ENCODE results near the gene COASY.
"Not testable (repeated sequence)": the region's sequence is repeated elsewhere in the genome, so short reads cannot be mapped to it uniquely, and the experiment has no call there.

COASY gene

GRCh38 chr17:42555122-42555622, 6.8 kb upstream of the COASY start:
- H3K36me3 ChIP-seq (ENCODE audit: control insufficient read depth in 1 of 2, insufficient read depth in 2 of 2, low read length in 2 of 2) = peaks cover 0 to 5% of the 10 kb centered on the region in 2 donors

GRCh38 chr17:42555961-42556617, 5.9 kb upstream of the COASY start:
- not testable (repeated sequence) for H3K9me3 ChIP-seq (ENCODE audit: control insufficient read depth in 1 of 2, low read length in 2 of 2); H3K27ac ChIP-seq (ENCODE audit: low read length); H3K4me3 ChIP-seq (ENCODE audit: low read depth in 1 of 2, low read length in 2 of 2); H3K27me3 ChIP-seq (ENCODE audit: low read depth, low read length); H3K36me3 ChIP-seq (ENCODE audit: control insufficient read depth in 1 of 2, insufficient read depth in 2 of 2, low read length in 2 of 2)
- peaks cover 0 to 20% of the 10 kb centered on the region in 2 donors for H3K4me1 ChIP-seq (ENCODE audit: control insufficient read depth in 1 of 2, insufficient read depth in 2 of 2, low read length in 2 of 2)

More at GRCh38 chr17:42555122-42555622, 6.8 kb upstream of the COASY start:
- H3K27me3 ChIP-seq (ENCODE audit: low read depth, low read length) = no peaks in the 10 kb centered on the region
- peak overlapping the region; percentile 63 to 82 for H3K4me3 ChIP-seq (ENCODE audit: low read depth in 1 of 2, low read length in 2 of 2)
- H3K27ac ChIP-seq (ENCODE audit: low read length) = peak overlapping the region; percentile 86
- no peaks in the 10 kb centered on the region for H3K9me3 ChIP-seq (ENCODE audit: control insufficient read depth in 1 of 2, low read length in 2 of 2)
- H3K4me1 ChIP-seq (ENCODE audit: control insufficient read depth in 1 of 2, insufficient read depth in 2 of 2, low read length in 2 of 2) = peaks cover 0 to 20% of the 10 kb centered on the region in 2 donors

GRCh38 chr17:42559075-42559474, 2.9 kb upstream of the COASY start:
- H3K27me3 ChIP-seq (ENCODE audit: low read depth, low read length) = no peaks in the 10 kb centered on the region
- peaks cover 13 to 29% of the 10 kb centered on the region in 2 donors for H3K4me1 ChIP-seq (ENCODE audit: control insufficient read depth in 1 of 2, insufficient read depth in 2 of 2, low read length in 2 of 2)
- H3K36me3 ChIP-seq (ENCODE audit: control insufficient read depth in 1 of 2, insufficient read depth in 2 of 2, low read length in 2 of 2) = peaks cover 0 to 5% of the 10 kb centered on the region in 2 donors
- no peak overlapping the region for H3K27ac ChIP-seq (ENCODE audit: low read length)
- H3K4me3 ChIP-seq (ENCODE audit: low read depth in 1 of 2, low read length in 2 of 2) = no peak overlapping the region
- H3K9me3 ChIP-seq (ENCODE audit: control insufficient read depth in 1 of 2, low read length in 2 of 2) = no peaks in the 10 kb centered on the region

- H3K27me3 ChIP-seq (ENCODE audit: low read depth, low read length) = no peaks in the 10 kb centered on the region
- H3K4me3 ChIP-seq (ENCODE audit: low read depth in 1 of 2, low read length in 2 of 2) = no peak overlapping the region
- H3K9me3 ChIP-seq (ENCODE audit: control insufficient read depth in 1 of 2, low read length in 2 of 2) = no peaks in the 10 kb centered on the region
- H3K4me1 ChIP-seq (ENCODE audit: control insufficient read depth in 1 of 2, insufficient read depth in 2 of 2, low read length in 2 of 2) = peaks cover 13 to 26% of the 10 kb centered on the region in 2 donors
- peaks cover 10 to 16% of the 10 kb centered on the region in 2 donors for H3K36me3 ChIP-seq (ENCODE audit: control insufficient read depth in 1 of 2, insufficient read depth in 2 of 2, low read length in 2 of 2)
- no peak overlapping the region for H3K27ac ChIP-seq (ENCODE audit: low read length)
These were observed 1.7 kb upstream of the COASY start for GRCh38 chr17:42560246-42560645.

- peak overlapping the region; percentile 98 for H3K4me3 ChIP-seq (ENCODE audit: low read depth in 1 of 2, low read length in 2 of 2)
- peaks cover 14 to 25% of the 10 kb centered on the region in 2 donors for H3K36me3 ChIP-seq (ENCODE audit: control insufficient read depth in 1 of 2, insufficient read depth in 2 of 2, low read length in 2 of 2)
- H3K9me3 ChIP-seq (ENCODE audit: control insufficient read depth in 1 of 2, low read length in 2 of 2) = no peaks in the 10 kb centered on the region
- H3K4me1 ChIP-seq (ENCODE audit: control insufficient read depth in 1 of 2, insufficient read depth in 2 of 2, low read length in 2 of 2) = peaks cover 13 to 32% of the 10 kb centered on the region in 2 donors
- no peaks in the 10 kb centered on the region for H3K27me3 ChIP-seq (ENCODE audit: low read depth, low read length)
- H3K27ac ChIP-seq (ENCODE audit: low read length) = peak overlapping the region; percentile 97
These were observed 617 bp downstream of the COASY start for GRCh38 chr17:42562388-42563142.

GRCh38 chr17:42563143-42563509, 1.2 kb downstream of the COASY start:
- Histone ChIP-seq H3K27ac (ENCODE audit: low read length) (peak overlapping the region; percentile 97), H3K27me3 (ENCODE audit: low read depth, low read length) (no peaks in the 10 kb centered on the region), H3K4me1 (ENCODE audit: control insufficient read depth in 1 of 2, insufficient read depth in 2 of 2, low read length in 2 of 2) (peaks cover 13 to 37% of the 10 kb centered on the region in 2 donors), H3K36me3 (ENCODE audit: control insufficient read depth in 1 of 2, insufficient read depth in 2 of 2, low read length in 2 of 2) (peaks cover 14 to 25% of the 10 kb centered on the region in 2 donors), H3K4me3 (ENCODE audit: low read depth in 1 of 2, low read length in 2 of 2) (peak overlapping the region; percentile 98), H3K9me3 (ENCODE audit: control insufficient read depth in 1 of 2, low read length in 2 of 2) (no peaks in the 10 kb centered on the region)

- H3K36me3 ChIP-seq (ENCODE audit: control insufficient read depth in 1 of 2, insufficient read depth in 2 of 2, low read length in 2 of 2) = peaks cover 14 to 28% of the 10 kb centered on the region in 2 donors
- H3K9me3 ChIP-seq (ENCODE audit: control insufficient read depth in 1 of 2, low read length in 2 of 2) = no peaks in the 10 kb centered on the region
- H3K4me3 ChIP-seq (ENCODE audit: low read depth in 1 of 2, low read length in 2 of 2) = peak overlapping the region; percentile 98
- no peak overlapping the region for H3K27ac ChIP-seq (ENCODE audit: low read length)
- H3K4me1 ChIP-seq (ENCODE audit: control insufficient read depth in 1 of 2, insufficient read depth in 2 of 2, low read length in 2 of 2) = peaks cover 13 to 40% of the 10 kb centered on the region in 2 donors
- no peaks in the 10 kb centered on the region for H3K27me3 ChIP-seq (ENCODE audit: low read depth, low read length)
These were observed 1.6 kb downstream of the COASY start for GRCh38 chr17:42563543-42563942.

GRCh38 chr17:42563950-42564349, 2.0 kb downstream of the COASY start:
- Histone ChIP-seq H3K9me3 (ENCODE audit: control insufficient read depth in 1 of 2, low read length in 2 of 2) (no peaks in the 10 kb centered on the region), H3K4me1 (ENCODE audit: control insufficient read depth in 1 of 2, insufficient read depth in 2 of 2, low read length in 2 of 2) (peaks cover 13 to 40% of the 10 kb centered on the region in 2 donors), H3K4me3 (ENCODE audit: low read depth in 1 of 2, low read length in 2 of 2) (peak overlapping the region in 1 of 2 donors; percentile 98), H3K27me3 (ENCODE audit: low read depth, low read length) (no peaks in the 10 kb centered on the region), H3K36me3 (ENCODE audit: control insufficient read depth in 1 of 2, insufficient read depth in 2 of 2, low read length in 2 of 2) (peaks cover 17 to 33% of the 10 kb centered on the region in 2 donors), H3K27ac (ENCODE audit: low read length) (no peak overlapping the region)

- no peaks in the 10 kb centered on the region for H3K9me3 ChIP-seq (ENCODE audit: control insufficient read depth in 1 of 2, low read length in 2 of 2)
- H3K36me3 ChIP-seq (ENCODE audit: control insufficient read depth in 1 of 2, insufficient read depth in 2 of 2, low read length in 2 of 2) = peaks cover 27 to 43% of the 10 kb centered on the region in 2 donors
- H3K4me3 ChIP-seq (ENCODE audit: low read depth in 1 of 2, low read length in 2 of 2) = no peak overlapping the region
- no peak overlapping the region for H3K27ac ChIP-seq (ENCODE audit: low read length)
- peaks cover 13 to 40% of the 10 kb centered on the region in 2 donors for H3K4me1 ChIP-seq (ENCODE audit: control insufficient read depth in 1 of 2, insufficient read depth in 2 of 2, low read length in 2 of 2)
- no peaks in the 10 kb centered on the region for H3K27me3 ChIP-seq (ENCODE audit: low read depth, low read length)
These were observed 3.0 kb downstream of the COASY start for GRCh38 chr17:42564815-42565522.

GRCh38 chr17:42565523-42566214, 3.7 kb downstream of the COASY start:
- H3K4me3 ChIP-seq (ENCODE audit: low read depth in 1 of 2, low read length in 2 of 2) = no peak overlapping the region
- peaks cover 13 to 40% of the 10 kb centered on the region in 2 donors for H3K4me1 ChIP-seq (ENCODE audit: control insufficient read depth in 1 of 2, insufficient read depth in 2 of 2, low read length in 2 of 2)
- H3K9me3 ChIP-seq (ENCODE audit: control insufficient read depth in 1 of 2, low read length in 2 of 2) = no peaks in the 10 kb centered on the region
- H3K27me3 ChIP-seq (ENCODE audit: low read depth, low read length) = no peaks in the 10 kb centered on the region
- H3K36me3 ChIP-seq (ENCODE audit: control insufficient read depth in 1 of 2, insufficient read depth in 2 of 2, low read length in 2 of 2) = peaks cover 33 to 49% of the 10 kb centered on the region in 2 donors
- H3K27ac ChIP-seq (ENCODE audit: low read length) = peak overlapping the region; percentile 51

Data from muscle layer of duodenum (tissue), 2 donors.